ENCODE results near the gene GOLIM4.

Gene GOLIM4

GRCh38 chr3:168089179-168089771 lies 6.4 kb downstream of the GOLIM4 start:
- H3K4me1 ChIP-seq (ENCODE audit: control insufficient read depth, insufficient read depth, low read length, unreplicated experiment): peaks cover 31% of the 10 kb centered on the region
- no peaks in the 10 kb centered on the region for H3K36me3 ChIP-seq (ENCODE audit: insufficient read depth, low read length)
- no peak overlapping the region for H3K27ac ChIP-seq (ENCODE audit: low read depth, low read length)
- no peak overlapping the region for H3K4me3 ChIP-seq (ENCODE audit: low read depth, low read length)
- no peak overlapping the region for H2AFZ ChIP-seq (ENCODE audit: low read length, unreplicated experiment)
- peaks cover 93% of the 10 kb centered on the region for H3K79me2 ChIP-seq (ENCODE audit: control insufficient read depth, insufficient read depth, low read length, unreplicated experiment)
- no peaks in the 10 kb centered on the region for H3K27me3 ChIP-seq (ENCODE audit: insufficient read depth, low read length)

GRCh38 chr3:168088106-168088720 lies 7.5 kb downstream of the GOLIM4 start:
- Histone ChIP-seq H3K27me3 (ENCODE audit: insufficient read depth, low read length) (no peaks in the 10 kb centered on the region), H3K4me1 (ENCODE audit: control insufficient read depth, insufficient read depth, low read length, unreplicated experiment) (peaks cover 28% of the 10 kb centered on the region), H3K27ac (ENCODE audit: low read depth, low read length) (no peak overlapping the region), H3K36me3 (ENCODE audit: insufficient read depth, low read length) (no peaks in the 10 kb centered on the region), H3K79me2 (ENCODE audit: control insufficient read depth, insufficient read depth, low read length, unreplicated experiment) (peaks cover 95% of the 10 kb centered on the region), H3K4me3 (ENCODE audit: low read depth, low read length) (no peak overlapping the region), H2AFZ (ENCODE audit: low read length, unreplicated experiment) (no peak overlapping the region)

- H3K36me3 ChIP-seq (ENCODE audit: insufficient read depth, low read length): no peaks in the 10 kb centered on the region
- peaks cover 94% of the 10 kb centered on the region for H3K79me2 ChIP-seq (ENCODE audit: control insufficient read depth, insufficient read depth, low read length, unreplicated experiment)
- H3K4me3 ChIP-seq (ENCODE audit: low read depth, low read length): no peak overlapping the region
- no peaks in the 10 kb centered on the region for H3K27me3 ChIP-seq (ENCODE audit: insufficient read depth, low read length)
- H3K4me1 ChIP-seq (ENCODE audit: control insufficient read depth, insufficient read depth, low read length, unreplicated experiment): peaks cover 21% of the 10 kb centered on the region
- no peak overlapping the region for H3K27ac ChIP-seq (ENCODE audit: low read depth, low read length)
- no peak overlapping the region for H2AFZ ChIP-seq (ENCODE audit: low read length, unreplicated experiment)
Observed at GRCh38 chr3:168087539-168087938, 8.2 kb downstream of the GOLIM4 start.

GRCh38 chr3:168086541-168087260 lies 9.0 kb downstream of the GOLIM4 start:
- Histone ChIP-seq H2AFZ (ENCODE audit: low read length, unreplicated experiment) (no peak overlapping the region), H3K36me3 (ENCODE audit: insufficient read depth, low read length) (no peaks in the 10 kb centered on the region), H3K79me2 (ENCODE audit: control insufficient read depth, insufficient read depth, low read length, unreplicated experiment) (peaks cover 94% of the 10 kb centered on the region), H3K27me3 (ENCODE audit: insufficient read depth, low read length) (no peaks in the 10 kb centered on the region), H3K4me3 (ENCODE audit: low read depth, low read length) (no peak overlapping the region), H3K27ac (ENCODE audit: low read depth, low read length) (no peak overlapping the region), H3K4me1 (ENCODE audit: control insufficient read depth, insufficient read depth, low read length, unreplicated experiment) (peaks cover 13% of the 10 kb centered on the region)

- peaks cover 94% of the 10 kb centered on the region for H3K79me2 ChIP-seq (ENCODE audit: control insufficient read depth, insufficient read depth, low read length, unreplicated experiment)
- H3K4me1 ChIP-seq (ENCODE audit: control insufficient read depth, insufficient read depth, low read length, unreplicated experiment): peaks cover 11% of the 10 kb centered on the region
- no peak overlapping the region for H2AFZ ChIP-seq (ENCODE audit: low read length, unreplicated experiment)
- H3K27ac ChIP-seq (ENCODE audit: low read depth, low read length): no peak overlapping the region
- H3K36me3 ChIP-seq (ENCODE audit: insufficient read depth, low read length): no peaks in the 10 kb centered on the region
- no peak overlapping the region for H3K4me3 ChIP-seq (ENCODE audit: low read depth, low read length)
- H3K27me3 ChIP-seq (ENCODE audit: insufficient read depth, low read length): no peaks in the 10 kb centered on the region
Observed at GRCh38 chr3:168085491-168086119, 10.1 kb downstream of the GOLIM4 start.

- no peaks in the 10 kb centered on the region for H3K27me3 ChIP-seq (ENCODE audit: insufficient read depth, low read length)
- no peak overlapping the region for H3K27ac ChIP-seq (ENCODE audit: low read depth, low read length)
- peaks cover 7% of the 10 kb centered on the region for H3K4me1 ChIP-seq (ENCODE audit: control insufficient read depth, insufficient read depth, low read length, unreplicated experiment)
- H3K36me3 ChIP-seq (ENCODE audit: insufficient read depth, low read length): no peaks in the 10 kb centered on the region
- H3K4me3 ChIP-seq (ENCODE audit: low read depth, low read length): no peak overlapping the region
- no peak overlapping the region for H2AFZ ChIP-seq (ENCODE audit: low read length, unreplicated experiment)
- peaks cover 84% of the 10 kb centered on the region for H3K79me2 ChIP-seq (ENCODE audit: control insufficient read depth, insufficient read depth, low read length, unreplicated experiment)
Observed at GRCh38 chr3:168083906-168084305, 11.8 kb downstream of the GOLIM4 start.

- H3K4me1 ChIP-seq (ENCODE audit: control insufficient read depth, insufficient read depth, low read length, unreplicated experiment): peaks cover 4% of the 10 kb centered on the region
- H3K79me2 ChIP-seq (ENCODE audit: control insufficient read depth, insufficient read depth, low read length, unreplicated experiment): peaks cover 75% of the 10 kb centered on the region
- H3K4me3 ChIP-seq (ENCODE audit: low read depth, low read length): no peak overlapping the region
- no peak overlapping the region for H2AFZ ChIP-seq (ENCODE audit: low read length, unreplicated experiment)
- H3K27ac ChIP-seq (ENCODE audit: low read depth, low read length): no peak overlapping the region
- H3K36me3 ChIP-seq (ENCODE audit: insufficient read depth, low read length): no peaks in the 10 kb centered on the region
- H3K27me3 ChIP-seq (ENCODE audit: insufficient read depth, low read length): no peaks in the 10 kb centered on the region
Observed at GRCh38 chr3:168081856-168082255, 13.9 kb downstream of the GOLIM4 start.

GRCh38 chr3:168081171-168081771 lies 14.5 kb downstream of the GOLIM4 start:
- H3K4me3 ChIP-seq (ENCODE audit: low read depth, low read length): no peak overlapping the region
- peaks cover 69% of the 10 kb centered on the region for H3K79me2 ChIP-seq (ENCODE audit: control insufficient read depth, insufficient read depth, low read length, unreplicated experiment)
- H3K27me3 ChIP-seq (ENCODE audit: insufficient read depth, low read length): no peaks in the 10 kb centered on the region
- H2AFZ ChIP-seq (ENCODE audit: low read length, unreplicated experiment): no peak overlapping the region
- no peaks in the 10 kb centered on the region for H3K36me3 ChIP-seq (ENCODE audit: insufficient read depth, low read length)
- H3K27ac ChIP-seq (ENCODE audit: low read depth, low read length): no peak overlapping the region
- no peaks in the 10 kb centered on the region for H3K4me1 ChIP-seq (ENCODE audit: control insufficient read depth, insufficient read depth, low read length, unreplicated experiment)

GRCh38 chr3:168080499-168081170 lies 15.1 kb downstream of the GOLIM4 start:
- Histone ChIP-seq H3K27ac (ENCODE audit: low read depth, low read length) (no peak overlapping the region), H3K36me3 (ENCODE audit: insufficient read depth, low read length) (no peaks in the 10 kb centered on the region), H3K27me3 (ENCODE audit: insufficient read depth, low read length) (no peaks in the 10 kb centered on the region), H3K4me1 (ENCODE audit: control insufficient read depth, insufficient read depth, low read length, unreplicated experiment) (no peaks in the 10 kb centered on the region), H3K4me3 (ENCODE audit: low read depth, low read length) (no peak overlapping the region), H3K79me2 (ENCODE audit: control insufficient read depth, insufficient read depth, low read length, unreplicated experiment) (peaks cover 65% of the 10 kb centered on the region), H2AFZ (ENCODE audit: low read length, unreplicated experiment) (no peak overlapping the region)

- Histone ChIP-seq H3K27ac (ENCODE audit: low read depth, low read length) (no peak overlapping the region), H3K4me3 (ENCODE audit: low read depth, low read length) (no peak overlapping the region), H3K79me2 (ENCODE audit: control insufficient read depth, insufficient read depth, low read length, unreplicated experiment) (peaks cover 59% of the 10 kb centered on the region), H2AFZ (ENCODE audit: low read length, unreplicated experiment) (no peak overlapping the region), H3K27me3 (ENCODE audit: insufficient read depth, low read length) (no peaks in the 10 kb centered on the region), H3K4me1 (ENCODE audit: control insufficient read depth, insufficient read depth, low read length, unreplicated experiment) (no peaks in the 10 kb centered on the region), H3K36me3 (ENCODE audit: insufficient read depth, low read length) (no peaks in the 10 kb centered on the region)
Observed at GRCh38 chr3:168080022-168080421, 15.7 kb downstream of the GOLIM4 start.

All from ACC112 (cell line).